ENCODE data around the gene SIRT7.

Gene SIRT7

DNA sequence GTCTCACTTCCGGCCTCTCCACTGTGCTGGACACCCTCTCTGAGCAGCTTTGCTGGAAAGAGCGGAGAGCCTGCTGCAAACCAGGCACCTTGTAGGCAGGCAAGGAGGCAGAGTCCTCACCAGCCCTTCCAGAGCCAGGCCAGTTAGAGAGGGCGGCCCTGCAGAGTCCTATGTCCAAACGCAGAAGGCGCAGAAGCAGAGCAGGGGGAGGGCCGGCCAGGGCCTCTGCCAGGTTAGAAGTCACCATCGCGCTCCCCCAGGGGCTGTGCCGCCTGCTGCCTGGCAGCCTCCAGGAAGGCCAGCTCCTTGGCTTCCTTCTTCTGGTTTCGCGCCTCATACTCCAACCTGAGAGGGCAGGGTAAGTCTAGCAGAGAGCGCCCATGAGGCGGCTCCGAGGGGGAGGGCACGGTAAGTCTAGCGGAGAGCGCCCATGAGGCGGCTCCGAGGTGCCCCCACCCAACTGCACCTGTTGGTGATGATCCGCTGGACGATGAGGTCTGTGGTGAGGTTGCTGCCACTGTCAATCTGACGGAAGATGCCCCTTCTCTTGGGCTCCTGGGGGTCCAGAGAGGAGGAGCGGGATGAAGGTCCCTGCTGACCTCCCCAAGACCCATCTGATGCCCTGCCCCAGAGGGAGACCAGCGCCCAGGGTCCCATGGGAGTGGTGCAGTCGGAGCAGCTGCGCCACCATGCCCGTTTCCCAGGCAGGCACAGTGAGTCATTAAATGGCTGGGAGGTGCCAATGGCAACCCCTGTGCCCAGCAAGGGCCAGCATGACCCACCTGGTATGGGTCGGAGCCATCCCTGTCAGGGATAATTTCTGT is 13.2 kb downstream of the SIRT7 start:
- DNase-seq, result no peak

GRCh38 chr17:81903896-81904599 is 13.9 kb downstream of the SIRT7 start:
- DNase-seq, result no peak

DNA sequence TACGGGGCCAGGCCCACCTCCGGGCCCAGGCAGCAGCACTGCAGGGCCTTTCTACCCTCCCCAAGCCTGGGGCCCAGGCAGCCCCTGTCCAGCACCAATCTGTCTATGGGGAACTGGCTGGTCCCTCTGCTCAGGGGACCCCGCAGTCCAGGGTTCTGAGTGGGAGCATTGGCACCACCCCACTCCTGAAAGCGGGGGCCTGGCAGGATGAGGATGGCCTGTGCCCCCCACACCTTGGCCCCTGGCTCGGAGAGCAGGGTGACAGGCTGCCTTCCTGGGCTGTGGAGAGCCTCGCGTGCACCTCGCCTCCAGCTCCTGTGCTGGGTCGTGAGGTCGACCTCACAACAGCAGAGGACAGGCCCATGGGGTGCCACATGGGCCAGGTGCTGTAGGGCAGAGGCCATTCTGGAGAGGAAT is 14.6 kb downstream of the SIRT7 start:
- DNase-seq, result no peak

GRCh38 chr17:81902653-81903414 is 15.1 kb downstream of the SIRT7 start:
- DNase-seq, result no peak

- DNase-seq, result no peak
Measured at GRCh38 chr17:81902023-81902652, 15.8 kb downstream of the SIRT7 start, which contains the start of gene NPB. Gene NPB, plus strand, starts transcription at chr17:81902238. Its CDS starts 40 bp downstream, at chr17:81902278.

GRCh38 chr17:81901167-81902022 is 16.6 kb downstream of the SIRT7 start:
- DNase-seq, result no peak

DNA sequence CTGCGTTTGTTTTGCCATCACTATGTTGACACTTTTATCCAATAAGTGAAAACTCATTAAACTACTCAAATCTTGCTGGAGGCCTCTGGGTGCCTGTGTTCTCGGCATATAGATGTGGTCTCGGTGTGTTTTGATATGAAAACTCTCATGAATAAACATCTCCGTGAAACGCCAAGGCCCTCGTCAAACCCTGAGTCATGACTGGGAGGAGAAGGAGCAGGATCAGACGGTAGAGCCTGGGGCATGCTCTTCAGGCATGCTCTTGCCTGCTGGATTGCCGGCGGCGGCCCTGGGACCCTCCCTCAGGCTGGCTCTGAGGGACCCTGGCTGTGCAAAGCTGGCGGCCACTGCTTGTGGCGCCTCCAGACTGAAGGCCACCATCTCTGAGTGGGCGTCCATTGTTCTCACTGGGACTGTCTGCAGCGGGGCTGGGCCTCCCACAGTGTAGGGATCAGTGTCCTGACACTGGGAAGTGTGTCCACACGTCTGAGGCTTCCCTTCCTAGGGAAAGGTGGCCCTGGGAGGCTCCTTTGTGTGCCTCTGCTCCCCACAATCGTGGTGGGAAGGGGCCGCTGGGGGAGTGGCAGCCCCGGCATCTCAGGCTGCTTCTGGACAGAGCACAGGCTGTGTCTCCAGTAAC is 17.7 kb downstream of the SIRT7 start:
- no peak for DNase-seq

DNA sequence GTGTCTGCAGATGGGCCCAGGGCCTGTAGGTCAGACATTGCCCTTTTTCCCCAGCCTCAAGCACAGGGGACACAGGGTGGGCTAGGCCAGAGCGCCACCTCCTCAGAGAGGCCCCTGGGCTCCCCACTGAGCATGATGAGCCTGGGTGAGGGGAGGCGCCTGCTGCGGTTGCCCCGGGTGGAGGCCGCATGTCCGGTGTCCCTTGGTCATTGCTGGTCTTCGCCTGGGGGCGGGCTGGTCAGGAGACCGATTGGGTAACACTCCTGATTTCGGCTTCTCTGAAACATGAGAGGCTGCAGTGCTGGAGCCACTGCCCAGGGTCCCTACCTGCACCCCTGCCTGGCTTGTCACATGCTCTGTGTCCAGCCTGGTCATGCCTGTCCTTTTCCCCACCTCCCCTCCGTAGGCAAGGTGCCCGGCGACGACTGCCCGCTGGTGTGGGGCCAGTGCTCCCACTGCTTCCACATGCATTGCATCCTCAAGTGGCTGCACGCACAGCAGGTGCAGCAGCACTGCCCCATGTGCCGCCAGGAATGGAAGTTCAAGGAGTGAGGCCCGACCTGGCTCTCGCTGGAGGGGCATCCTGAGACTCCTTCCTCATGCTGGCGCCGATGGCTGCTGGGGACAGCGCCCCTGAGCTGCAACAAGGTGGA is 18.3 kb downstream of the SIRT7 start:
- DNase-seq, result no peak

DNA sequence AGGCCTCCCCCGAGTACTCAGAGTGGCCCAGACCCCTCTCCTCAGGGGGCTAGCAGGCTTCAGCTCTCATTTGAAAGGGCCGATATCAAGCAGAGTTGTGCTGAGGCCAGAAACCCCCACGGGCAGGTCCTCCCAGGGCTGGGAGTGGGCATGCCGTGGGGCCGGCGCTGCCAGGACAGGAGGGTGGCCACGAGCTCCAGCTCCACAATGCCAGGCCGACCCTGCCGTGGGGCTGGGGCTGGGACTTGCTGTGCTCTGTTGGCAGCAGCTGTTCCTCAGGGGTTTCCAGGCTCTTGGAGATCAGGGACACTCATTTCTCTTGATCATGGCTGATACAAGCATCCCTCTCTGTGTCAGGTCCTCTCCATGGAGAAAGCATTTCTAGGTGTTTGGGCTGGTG is 19.1 kb downstream of the SIRT7 start:
- no peak for DNase-seq

- no peak for DNase-seq
Measured at GRCh38 chr17:81898029-81898866, 19.7 kb downstream of the SIRT7 start.

- no peak for DNase-seq
Measured at GRCh38 chr17:81895400-81895799, 22.6 kb downstream of the SIRT7 start.

DNA sequence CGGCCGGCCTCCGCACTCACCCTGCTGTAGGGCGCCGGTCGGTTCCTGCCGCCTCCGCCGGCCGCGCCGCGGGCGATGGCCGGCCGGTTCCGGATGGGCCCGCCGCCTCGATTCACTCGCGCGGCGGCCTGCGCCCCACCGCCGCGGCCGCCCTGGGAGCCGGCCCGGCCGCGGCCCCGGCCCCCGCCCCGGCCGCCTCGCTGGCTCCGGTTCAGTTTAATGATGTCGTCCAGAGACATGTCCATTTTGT is 26.7 kb downstream of the SIRT7 start:
- DNase-seq, result no peak

DNA sequence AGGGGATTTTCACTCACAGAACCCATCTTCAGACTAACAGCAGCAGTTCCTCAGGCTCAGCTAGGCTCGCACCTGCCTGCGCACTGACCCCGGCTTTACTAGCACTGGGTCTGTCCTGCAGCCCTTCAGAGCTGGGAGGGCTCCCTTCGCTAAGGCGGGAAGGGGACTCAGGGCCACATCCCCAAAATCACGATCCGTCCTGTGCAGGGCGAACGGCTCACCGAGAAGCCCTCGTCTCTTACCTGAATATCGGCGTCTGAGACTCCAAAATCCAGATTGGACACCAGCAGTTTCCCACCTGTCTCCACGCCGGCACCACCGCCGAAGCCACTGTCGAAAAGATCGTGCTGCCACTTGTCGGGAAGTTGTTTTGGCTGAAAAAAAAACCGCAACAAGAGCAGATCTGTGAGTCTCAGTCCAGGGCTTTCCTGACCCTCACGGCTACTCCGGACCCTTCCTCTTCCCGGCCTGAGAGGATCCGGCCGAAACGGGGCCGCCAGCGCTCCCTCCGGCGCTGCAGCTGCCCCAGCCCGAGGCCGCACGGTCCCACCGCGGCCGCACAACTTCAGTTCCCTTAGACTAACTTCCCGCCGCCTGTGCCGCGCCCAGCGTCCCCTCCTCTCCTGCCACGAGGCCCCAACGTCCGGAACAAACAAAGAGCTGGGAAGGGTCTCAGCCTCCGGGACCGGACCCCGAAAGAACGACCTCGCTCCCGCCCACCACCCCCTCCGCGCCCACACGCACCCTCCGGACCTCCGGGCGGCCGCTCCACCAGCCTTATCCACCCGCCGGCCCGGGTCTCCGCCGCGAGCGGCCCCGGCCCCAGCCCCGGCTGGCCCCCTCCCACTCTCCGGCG is 27.3 kb downstream of the SIRT7 start:
- peak; percentile 23 for DNase-seq

GRCh38 chr17:81889602-81890001 is 28.4 kb downstream of the SIRT7 start:
- DNase-seq, result no peak

- no peak for DNase-seq
Measured at GRCh38 chr17:81888988-81889595, 28.9 kb downstream of the SIRT7 start.

GRCh38 chr17:81888105-81888987 is 29.6 kb downstream of the SIRT7 start:
- DNase-seq, result no peak

GRCh38 chr17:81885869-81886548 is 32.0 kb downstream of the SIRT7 start:
- no peak for DNase-seq

Measured in activated CD4-positive, alpha-beta T cell treated with anti-CD3 and anti-CD28 coated beads, Interleukin-2, amount 50 U/mL, for 16 hours (primary cell).